CD4-positive, alpha-beta T cell treated with Interleukin-4 for 1 hour (primary cell): Measurements from ENCODE around the gene ST7.
"Not testable (repeated sequence)": the region's sequence is repeated elsewhere in the genome, so short reads cannot be mapped to it uniquely, and the experiment has no call there.

Experiments
- DNase-seq, 2 donors: peaks; one replicate each; pipeline ENCODE4 v3.0.0-alpha.2; 2020 to 2022

Gene ST7

DNA sequence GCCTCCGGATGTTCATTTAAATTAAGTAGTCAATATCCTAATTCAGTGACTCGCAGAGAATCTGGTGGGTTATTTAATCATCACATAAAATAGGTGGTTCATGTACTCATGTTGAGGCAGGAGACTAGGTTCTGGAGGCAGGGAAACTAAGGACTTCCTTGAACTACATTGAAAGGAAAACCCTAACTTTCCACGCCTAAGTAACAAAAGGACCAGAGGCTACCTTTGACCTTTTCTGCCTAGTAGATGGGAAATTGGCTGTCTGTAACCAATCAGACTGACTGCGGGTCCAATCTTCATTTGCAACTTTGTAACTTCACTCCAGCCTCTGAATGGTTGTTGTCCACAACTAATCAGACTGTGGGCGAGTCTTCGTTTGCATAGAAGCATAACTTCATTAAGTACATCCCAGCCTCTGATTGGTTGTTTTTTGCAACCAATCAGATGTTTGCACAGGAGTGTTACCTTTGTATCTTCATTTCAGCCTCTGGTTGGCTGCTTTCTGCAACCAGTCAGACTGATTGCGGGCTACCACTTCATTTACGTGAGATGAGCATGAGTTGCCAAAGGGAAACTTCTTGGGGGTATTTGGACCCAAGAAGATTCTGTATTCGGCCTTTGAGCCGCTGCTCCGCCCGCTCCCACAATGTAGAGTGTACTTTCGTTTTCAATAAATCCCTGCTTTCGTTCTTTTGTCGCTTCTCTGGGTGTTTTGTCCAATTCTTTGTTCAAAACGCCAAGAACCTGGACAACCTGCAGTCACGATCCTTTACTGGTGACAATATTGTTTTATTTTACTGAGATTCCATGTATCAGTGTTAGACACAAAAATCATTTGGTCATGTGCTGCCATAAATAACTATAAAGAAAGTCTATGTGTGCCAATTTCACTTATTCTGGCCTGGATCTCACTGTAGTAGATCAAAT is 1.7 kb upstream of the ST7 start:
- DNase-seq: no peak

- DNase-seq: no peak
These were observed 498 bp upstream of the ST7 start for GRCh38 chr7:116952635-116953371.

DNA sequence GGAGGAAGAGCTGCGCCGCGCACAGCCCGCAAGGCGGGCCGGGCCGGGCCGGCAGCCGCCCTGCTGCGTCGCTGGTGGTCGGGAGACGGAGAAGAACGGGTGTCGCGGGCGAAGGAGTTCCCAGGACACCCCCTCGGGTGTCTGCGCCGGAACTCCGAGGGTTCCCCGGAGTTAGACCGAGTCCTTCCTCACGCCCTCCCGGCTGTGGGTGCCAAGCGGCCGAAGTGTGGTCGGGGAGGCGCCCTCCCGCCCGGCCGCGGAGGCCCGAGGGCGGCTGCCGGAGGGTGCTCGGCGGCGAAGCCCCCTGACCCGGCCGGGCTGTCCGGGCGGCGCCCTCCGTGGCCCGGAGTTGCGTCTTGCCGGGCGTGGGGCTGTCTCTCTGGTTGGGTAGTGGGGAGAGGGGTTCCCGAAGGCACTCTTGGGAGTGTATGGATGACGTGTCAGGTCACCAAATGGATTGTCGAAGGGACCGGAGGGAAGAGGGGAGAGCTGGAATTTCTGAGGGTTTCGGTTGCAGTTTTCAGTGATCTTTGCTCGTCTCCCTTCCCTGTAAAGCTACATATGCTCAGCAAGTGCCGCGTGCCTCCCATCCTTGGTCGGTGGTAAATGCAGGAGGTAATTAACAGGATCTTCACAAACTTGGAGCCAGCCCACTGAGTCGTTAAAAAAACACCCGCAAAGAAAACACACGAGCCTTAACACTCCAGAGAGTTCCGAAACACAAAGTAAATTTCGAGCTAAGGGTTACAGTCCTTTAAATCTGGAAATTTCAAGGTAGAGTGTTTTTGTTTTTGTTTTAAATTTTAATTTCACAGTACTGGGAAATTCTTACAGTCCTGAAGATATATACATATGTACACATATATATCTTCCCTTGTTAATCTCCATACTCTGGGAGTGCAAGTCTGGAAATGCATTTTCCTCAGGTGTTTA is 871 bp downstream of the ST7 start:
- peak; percentile 23 to 26 for DNase-seq

DNA sequence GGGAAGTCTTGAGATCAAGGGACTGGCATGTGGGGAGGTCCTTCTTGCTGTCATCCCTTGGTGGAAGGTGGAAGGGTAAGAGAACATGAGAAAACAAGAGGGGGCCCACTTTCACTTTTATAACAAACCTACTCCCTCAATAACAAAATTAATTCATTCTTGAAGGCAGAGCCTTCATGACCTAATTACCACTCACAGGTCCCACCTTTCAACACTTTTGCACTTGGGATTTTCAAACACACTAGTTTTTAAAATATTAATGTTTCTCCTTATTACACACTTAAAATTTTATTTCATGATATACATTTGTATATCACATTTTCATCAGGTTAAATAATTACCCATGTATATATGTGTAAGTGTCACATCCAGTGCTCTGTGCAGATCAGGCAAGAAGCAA is 2.0 kb downstream of the ST7 start:
- no peak for DNase-seq

GRCh38 chr7:116955801-116956476 is 2.6 kb downstream of the ST7 start:
- no peak for DNase-seq

- DNase-seq: no peak
These were observed 3.1 kb downstream of the ST7 start for GRCh38 chr7:116956477-116956804.

GRCh38 chr7:116957874-116958273 is 4.6 kb downstream of the ST7 start:
- DNase-seq: no peak

- peak in 1 of 2 donors; percentile 32 for DNase-seq
These were observed 8.8 kb downstream of the ST7 start for GRCh38 chr7:116961966-116962673.

DNA sequence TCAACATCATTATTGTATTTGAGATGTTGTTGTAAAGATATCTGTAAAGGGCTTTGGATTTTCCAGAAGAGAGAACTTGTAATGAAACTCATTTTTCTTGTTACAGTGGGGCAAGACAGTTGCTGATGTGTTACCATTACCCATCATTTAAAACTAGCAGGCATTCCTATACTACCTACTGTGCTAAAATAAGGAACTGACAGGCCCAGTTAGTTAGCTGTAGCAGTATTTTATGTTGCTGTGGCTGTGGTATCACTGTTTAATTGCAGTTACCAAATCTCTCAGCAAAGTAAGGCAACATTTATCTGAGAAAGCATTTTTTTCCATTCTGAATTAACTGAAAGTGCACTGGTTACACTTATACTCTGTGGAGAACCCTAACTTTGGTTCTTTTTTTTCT is 9.9 kb downstream of the ST7 start:
- no peak for DNase-seq

GRCh38 chr7:116966601-116967000 is 13.3 kb downstream of the ST7 start:
- DNase-seq: no peak

GRCh38 chr7:116967254-116967922 is 14.1 kb downstream of the ST7 start:
- DNase-seq: no peak

DNA sequence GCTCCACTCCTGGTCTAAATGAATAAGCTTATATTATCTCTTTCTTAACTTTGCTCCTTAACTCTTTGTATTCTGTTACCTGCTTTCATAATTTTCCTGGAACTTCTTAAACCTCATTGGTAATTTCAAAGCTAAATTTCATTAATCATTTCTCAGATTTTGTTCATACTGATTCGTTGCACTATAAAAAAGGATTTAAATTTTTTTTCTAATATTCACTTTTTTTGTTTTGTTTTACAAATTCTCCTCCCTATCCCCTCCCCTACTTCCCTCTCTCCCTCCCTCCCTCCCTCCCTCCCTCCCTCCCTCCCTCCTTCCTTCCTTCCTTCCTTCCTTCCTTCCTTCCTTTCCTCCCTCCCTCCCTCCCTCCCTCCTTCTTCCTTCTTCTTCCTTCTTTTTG is 14.7 kb downstream of the ST7 start:
- no peak for DNase-seq

GRCh38 chr7:116968631-116969030 is 15.3 kb downstream of the ST7 start:
- no peak for DNase-seq

- DNase-seq: no peak
These were observed 16.1 kb downstream of the ST7 start for GRCh38 chr7:116969371-116969902.

DNA sequence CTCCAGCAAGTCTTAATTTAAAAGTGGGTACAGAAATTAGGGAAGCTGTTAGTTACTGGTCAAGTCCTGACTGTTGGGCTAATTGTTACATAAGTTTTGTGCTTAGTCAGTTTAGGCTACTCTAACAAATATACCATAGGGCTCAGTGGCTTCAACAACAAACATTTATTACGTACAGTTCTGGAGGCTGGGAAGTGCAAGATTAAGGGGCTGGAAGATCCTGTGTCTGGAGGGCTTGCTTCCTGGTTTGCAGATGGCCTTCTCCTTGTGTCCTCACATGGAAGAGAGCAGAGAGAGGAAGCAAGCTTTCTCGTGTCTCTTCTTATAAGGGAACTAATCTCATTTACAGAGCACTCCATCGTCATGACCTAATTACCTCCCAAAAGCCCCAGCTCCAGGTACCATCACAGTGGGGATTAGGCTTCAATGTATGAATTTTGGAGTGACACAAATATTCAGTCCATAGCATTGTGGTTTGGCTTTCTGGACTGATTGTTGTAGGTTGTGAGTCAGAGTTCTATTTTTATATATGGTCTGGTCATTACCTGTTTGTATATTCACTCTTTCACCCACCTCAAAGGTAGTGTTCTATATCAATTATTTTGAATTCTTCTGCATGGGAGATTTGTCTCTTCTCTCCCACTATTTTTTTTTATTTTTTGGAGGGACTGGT is 17.1 kb downstream of the ST7 start:
- no peak for DNase-seq

GRCh38 chr7:116971153-116971552 is 17.9 kb downstream of the ST7 start:
- not testable (repeated sequence) for DNase-seq

DNA sequence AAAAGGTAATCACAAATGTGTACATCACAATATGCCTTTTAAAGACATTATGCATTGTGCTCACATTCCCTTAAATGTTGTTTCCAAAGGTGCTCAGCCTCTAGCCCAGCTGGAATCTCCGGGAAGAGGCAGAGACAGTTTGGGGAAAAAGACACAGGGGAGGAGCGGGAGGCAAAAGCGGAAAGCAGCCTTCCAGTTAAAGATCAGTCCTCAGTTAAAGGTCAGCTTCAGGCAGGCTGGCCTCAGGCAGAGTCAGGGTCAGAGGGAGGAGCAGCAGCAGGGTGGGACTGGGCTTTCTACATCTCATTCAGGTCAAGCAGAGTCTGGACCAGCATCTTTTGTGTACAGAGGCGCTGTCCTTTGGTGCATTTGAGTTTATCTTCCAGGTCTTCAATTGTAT is 18.6 kb downstream of the ST7 start:
- no peak for DNase-seq

DNA sequence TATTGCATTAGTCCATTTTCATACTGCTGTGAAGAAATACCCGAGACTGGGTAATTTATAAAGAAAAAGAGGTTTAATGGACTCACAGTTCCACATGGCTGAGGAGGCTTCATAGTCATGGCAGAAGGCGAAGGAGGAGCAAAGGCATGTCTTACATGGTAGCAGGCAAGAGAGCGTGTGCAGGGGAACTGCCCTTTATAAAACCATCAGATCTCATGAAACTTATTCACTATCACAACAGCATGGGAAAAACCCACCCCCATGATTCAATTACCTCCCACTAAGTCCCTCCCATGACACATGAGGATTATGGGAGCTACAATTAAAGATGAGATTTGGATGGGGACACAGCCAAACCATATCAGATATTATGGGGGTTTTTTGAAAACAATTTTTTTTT is 21.7 kb downstream of the ST7 start:
- not testable (repeated sequence) for DNase-seq

- DNase-seq: no peak
These were observed 23.9 kb downstream of the ST7 start for GRCh38 chr7:116977172-116977571.

DNA sequence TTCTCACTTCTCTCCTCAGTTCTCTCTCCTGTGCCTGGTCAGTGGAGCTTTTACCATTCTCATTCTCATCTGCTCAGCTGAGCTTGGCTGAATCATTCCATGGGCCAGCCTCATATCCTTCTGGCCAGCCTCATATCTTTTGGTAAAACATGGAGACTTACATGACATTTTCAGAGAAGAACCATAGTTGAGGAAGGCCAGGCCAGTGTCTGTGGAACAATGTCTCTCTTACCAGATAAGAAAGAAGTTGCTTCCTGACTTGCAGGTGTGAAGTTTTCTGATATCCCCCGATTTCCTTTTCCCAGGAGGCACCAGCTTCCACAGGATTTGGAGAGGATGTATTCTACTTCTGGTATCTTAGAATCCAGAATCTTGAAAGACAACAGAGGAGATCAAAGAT is 24.7 kb downstream of the ST7 start:
- no peak for DNase-seq
